ENCODE results near the gene LANCL2. TPM values are rescaled to one million over a fixed set of nuclear protein-coding genes. Genes with fewer than 3 reads are reported as not detected.

Gene LANCL2
- total and polyA plus RNA-seq, 2 of the 4 experiments (the other 2 are of a cell fraction): 11.7 to 17.9 TPM

DNA sequence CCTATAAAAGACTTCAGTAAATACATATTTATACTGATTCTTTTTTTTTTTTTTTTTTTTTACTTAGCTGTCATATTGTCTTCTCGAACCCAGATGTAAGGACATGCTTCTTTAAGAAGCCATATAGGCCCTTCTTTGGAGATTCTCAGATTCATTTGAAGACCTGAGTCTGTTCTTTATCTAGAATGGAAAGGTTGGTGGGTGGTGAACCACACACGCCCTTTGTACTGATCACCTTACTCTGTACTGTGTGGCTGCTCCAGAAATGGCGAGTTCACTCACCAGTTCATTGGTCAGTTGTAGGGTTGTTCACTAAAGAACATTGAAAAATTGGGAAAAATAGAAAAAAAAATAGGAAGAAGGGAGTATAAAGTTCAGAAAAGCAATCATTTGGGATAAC, 32.5 kb downstream of the LANCL2 start:
- H3K9me1 ChIP-seq (ENCODE audit: insufficient read depth, low read length): 0 out of 2 replicates have a peak, but pooled peaks cover 2% of the 10 kb centered on the region
- in situ Hi-C loops (cut with MboI; ENCODE audit: low sequenced_read_pairs): no loop called here
- no peak overlapping the region for H3K56ac ChIP-seq (ENCODE audit: extremely low read depth, insufficient read depth, low read length)
- ATAC-seq (ENCODE audit: low read depth): no peak
- no peak overlapping the region for H3K9ac ChIP-seq (ENCODE audit: low read depth, low read length)
- WGBS, 2 experiments (ENCODE audit: extremely low coverage in 2 of 2, insufficient read length in 1 of 2): no CpG with 5 or more reads among the region's 3 CpGs
- no peak overlapping the region for H3K14ac ChIP-seq (replicated peaks; ENCODE audit: low read depth, low read length)
- no peak overlapping the region for H4K91ac ChIP-seq (ENCODE audit: insufficient read depth, low read depth, low read length)
- intact Hi-C loops (cut with micrococcal nuclease): no loop called here
- no peaks in the 10 kb centered on the region for H4K20me1 ChIP-seq (ENCODE audit: insufficient read depth, low read length)
- no peak overlapping the region for H3K4me3 ChIP-seq (ENCODE audit: insufficient read depth, low read depth, low read length)
- no peak overlapping the region for H2BK120ac ChIP-seq (ENCODE audit: low read depth, low read length)
- POLR2A ChIA-PET (ENCODE audit: unreplicated experiment): no interaction called here
- no peak overlapping the region for H3K23ac ChIP-seq (ENCODE audit: low read depth, low read length)
- no peak overlapping the region for H4K8ac ChIP-seq (ENCODE audit: low read depth in 2 of 2, low read length in 2 of 2)
- H2AFZ ChIP-seq (replicated peaks; ENCODE audit: low read length, poor library complexity): no peak overlapping the region
- no peak overlapping the region for H2BK5ac ChIP-seq (ENCODE audit: low read depth, low read length, poor library complexity, severe bottlenecking)
- no peak overlapping the region for H3K18ac ChIP-seq (ENCODE audit: low read depth, low read length)
- H2AK5ac ChIP-seq (ENCODE audit: low read depth, low read length): no peak overlapping the region
- no peak overlapping the region for H2AK9ac ChIP-seq (replicated peaks; ENCODE audit: low read depth, low read length, poor library complexity)
- H3K4ac ChIP-seq (ENCODE audit: low read depth, low read length): no peak overlapping the region
- no peaks in the 10 kb centered on the region for H3K9me3 ChIP-seq (ENCODE audit: control insufficient read depth, insufficient read depth, low read length)
- no peaks in the 10 kb centered on the region for H3K27me3 ChIP-seq (ENCODE audit: control insufficient read depth, insufficient read depth, low read length)
- peaks cover 7% of the 10 kb centered on the region for H3K4me1 ChIP-seq (ENCODE audit: control insufficient read depth, insufficient read depth, low read length)
- H2BK20ac ChIP-seq (ENCODE audit: low read depth, low read length): no peak overlapping the region
- H3K4me2 ChIP-seq (ENCODE audit: low read depth, low read length): no peak overlapping the region
- no peak for DNase-seq
- H4K5ac ChIP-seq (ENCODE audit: low read depth, low read length): no peak overlapping the region
- CTCF ChIA-PET: no interaction called here
- H3K79me1 ChIP-seq (ENCODE audit: low read depth in 1 of 2, low read length in 2 of 2): no peaks in the 10 kb centered on the region; a peak in 1 of 4 replicates
- no peak overlapping the region for H2BK15ac ChIP-seq (ENCODE audit: low read depth, low read length)
- TF ChIP-seq, protein P1, sequence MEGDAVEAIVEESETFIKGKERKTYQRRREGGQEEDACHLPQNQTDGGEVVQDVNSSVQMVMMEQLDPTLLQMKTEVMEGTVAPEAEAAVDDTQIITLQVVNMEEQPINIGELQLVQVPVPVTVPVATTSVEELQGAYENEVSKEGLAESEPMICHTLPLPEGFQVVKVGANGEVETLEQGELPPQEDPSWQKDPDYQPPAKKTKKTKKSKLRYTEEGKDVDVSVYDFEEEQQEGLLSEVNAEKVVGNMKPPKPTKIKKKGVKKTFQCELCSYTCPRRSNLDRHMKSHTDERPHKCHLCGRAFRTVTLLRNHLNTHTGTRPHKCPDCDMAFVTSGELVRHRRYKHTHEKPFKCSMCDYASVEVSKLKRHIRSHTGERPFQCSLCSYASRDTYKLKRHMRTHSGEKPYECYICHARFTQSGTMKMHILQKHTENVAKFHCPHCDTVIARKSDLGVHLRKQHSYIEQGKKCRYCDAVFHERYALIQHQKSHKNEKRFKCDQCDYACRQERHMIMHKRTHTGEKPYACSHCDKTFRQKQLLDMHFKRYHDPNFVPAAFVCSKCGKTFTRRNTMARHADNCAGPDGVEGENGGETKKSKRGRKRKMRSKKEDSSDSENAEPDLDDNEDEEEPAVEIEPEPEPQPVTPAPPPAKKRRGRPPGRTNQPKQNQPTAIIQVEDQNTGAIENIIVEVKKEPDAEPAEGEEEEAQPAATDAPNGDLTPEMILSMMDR (conservative IDR thresholded peaks at IDR 0.05; ENCODE audit: low read depth, low read length): no peak
- H3K27ac ChIP-seq (ENCODE audit: insufficient read depth, low read length): no peak overlapping the region
- 0 out of 2 replicates have a peak, but pooled peaks cover 2% of the 10 kb centered on the region for H3K36me3 ChIP-seq (ENCODE audit: control insufficient read depth, insufficient read depth, low read length)
- dilution Hi-C loops (cut with HindIII; ENCODE audit: low sequenced_read_pairs, unreplicated experiment): no loop called here
- no TSS peak for BruUV-seq (replicated peaks)

All from IMR-90 (cell line).